ENCODE measurements around the gene MON1A. TPM values are rescaled to one million over a fixed set of nuclear protein-coding genes. Genes with fewer than 3 reads are reported as not detected.

Gene MON1A
- total RNA-seq, 1 donor from 2014 or later, result 11.0 TPM

DNA sequence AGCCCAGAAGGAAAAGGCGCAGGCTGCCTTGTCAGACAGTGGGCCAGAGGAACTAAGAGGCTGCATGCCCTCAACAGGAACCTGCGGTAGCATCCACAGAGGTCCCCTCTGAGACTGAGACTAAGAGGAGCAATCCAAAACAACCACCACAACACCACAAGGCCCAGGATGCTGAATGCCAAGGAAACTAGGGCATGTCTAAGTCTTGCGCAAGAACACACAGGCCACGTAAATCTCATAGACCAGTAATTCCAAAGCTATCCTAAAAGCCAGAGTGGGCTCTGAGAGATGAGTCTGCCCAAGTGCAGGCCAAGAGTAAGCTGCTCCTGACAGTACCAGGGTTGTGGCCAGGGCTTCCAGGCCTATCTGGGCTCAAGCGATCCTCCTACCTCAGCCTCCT is 12.9 kb downstream of the MON1A start:
- H3K27me3 Mint-ChIP-seq (ENCODE audit: low read depth), result no peaks in the 10 kb centered on the region
- no peak overlapping the region for H3K4me3 Mint-ChIP-seq (ENCODE audit: unreplicated experiment)
- H3K27ac Mint-ChIP-seq (ENCODE audit: unreplicated experiment), result no peak overlapping the region
- TF ChIP-seq, protein P1, sequence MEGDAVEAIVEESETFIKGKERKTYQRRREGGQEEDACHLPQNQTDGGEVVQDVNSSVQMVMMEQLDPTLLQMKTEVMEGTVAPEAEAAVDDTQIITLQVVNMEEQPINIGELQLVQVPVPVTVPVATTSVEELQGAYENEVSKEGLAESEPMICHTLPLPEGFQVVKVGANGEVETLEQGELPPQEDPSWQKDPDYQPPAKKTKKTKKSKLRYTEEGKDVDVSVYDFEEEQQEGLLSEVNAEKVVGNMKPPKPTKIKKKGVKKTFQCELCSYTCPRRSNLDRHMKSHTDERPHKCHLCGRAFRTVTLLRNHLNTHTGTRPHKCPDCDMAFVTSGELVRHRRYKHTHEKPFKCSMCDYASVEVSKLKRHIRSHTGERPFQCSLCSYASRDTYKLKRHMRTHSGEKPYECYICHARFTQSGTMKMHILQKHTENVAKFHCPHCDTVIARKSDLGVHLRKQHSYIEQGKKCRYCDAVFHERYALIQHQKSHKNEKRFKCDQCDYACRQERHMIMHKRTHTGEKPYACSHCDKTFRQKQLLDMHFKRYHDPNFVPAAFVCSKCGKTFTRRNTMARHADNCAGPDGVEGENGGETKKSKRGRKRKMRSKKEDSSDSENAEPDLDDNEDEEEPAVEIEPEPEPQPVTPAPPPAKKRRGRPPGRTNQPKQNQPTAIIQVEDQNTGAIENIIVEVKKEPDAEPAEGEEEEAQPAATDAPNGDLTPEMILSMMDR (IDR thresholded peaks at IDR 0.05), result no peak
- no peak for DNase-seq (ENCODE audit: low spot score)
- H3K9me3 Mint-ChIP-seq (ENCODE audit: low read depth), result no peaks in the 10 kb centered on the region
- H3K4me1 Mint-ChIP-seq (ENCODE audit: low read depth), result no peaks in the 10 kb centered on the region
- H3K36me3 Mint-ChIP-seq (ENCODE audit: low read depth), result peaks cover 11% of the 10 kb centered on the region

GRCh38 chr3:49914906-49915305 is 14.7 kb downstream of the MON1A start:
- H3K4me1 Mint-ChIP-seq (ENCODE audit: low read depth), result no peaks in the 10 kb centered on the region
- H3K27me3 Mint-ChIP-seq (ENCODE audit: low read depth), result no peaks in the 10 kb centered on the region
- TF ChIP-seq, protein P1 (IDR thresholded peaks at IDR 0.05), result no peak
- no peaks in the 10 kb centered on the region for H3K9me3 Mint-ChIP-seq (ENCODE audit: low read depth)
- H3K36me3 Mint-ChIP-seq (ENCODE audit: low read depth), result peaks cover 15% of the 10 kb centered on the region
- no peak overlapping the region for H3K27ac Mint-ChIP-seq (ENCODE audit: unreplicated experiment)
- DNase-seq (ENCODE audit: low spot score), result no peak
- no peak overlapping the region for H3K4me3 Mint-ChIP-seq (ENCODE audit: unreplicated experiment)

DNA sequence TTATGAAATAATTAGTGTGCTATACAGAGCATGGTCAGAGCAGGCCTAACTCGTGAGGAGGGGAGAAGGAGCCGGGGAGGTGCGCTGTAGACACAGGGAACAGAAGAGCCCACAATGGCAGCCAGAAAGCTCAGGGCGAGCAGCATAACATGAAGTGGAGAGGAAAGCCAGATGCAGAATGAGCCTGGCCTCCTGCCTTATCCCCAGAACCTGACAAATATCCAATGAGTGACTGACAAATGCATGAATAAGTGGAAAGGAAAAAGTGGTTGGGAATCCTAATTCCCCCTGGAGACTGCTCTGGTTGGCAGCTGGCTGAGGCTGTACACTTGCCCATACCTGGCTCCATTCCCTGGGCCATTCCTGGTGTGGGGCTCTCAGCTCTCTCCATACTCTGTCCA is 16.7 kb downstream of the MON1A start:
- TF ChIP-seq, protein P1 (IDR thresholded peaks at IDR 0.05), result no peak
- DNase-seq (ENCODE audit: low spot score), result no peak
- no peak overlapping the region for H3K27ac Mint-ChIP-seq (ENCODE audit: unreplicated experiment)

GRCh38 chr3:49911611-49912010 is 18.0 kb downstream of the MON1A start:
- TF ChIP-seq, protein P1 (IDR thresholded peaks at IDR 0.05), result no peak
- H3K4me1 Mint-ChIP-seq (ENCODE audit: low read depth), result no peaks in the 10 kb centered on the region

More for the DNA sequence above, 16.7 kb downstream of the MON1A start:
- peaks cover 15% of the 10 kb centered on the region for H3K36me3 Mint-ChIP-seq (ENCODE audit: low read depth)
- no peak overlapping the region for H3K4me3 Mint-ChIP-seq (ENCODE audit: unreplicated experiment)
- no peaks in the 10 kb centered on the region for H3K27me3 Mint-ChIP-seq (ENCODE audit: low read depth)
- H3K4me1 Mint-ChIP-seq (ENCODE audit: low read depth), result no peaks in the 10 kb centered on the region
- H3K9me3 Mint-ChIP-seq (ENCODE audit: low read depth), result no peaks in the 10 kb centered on the region

GRCh38 chr3:49911124-49911420 is 18.5 kb downstream of the MON1A start:
- H3K36me3 Mint-ChIP-seq (ENCODE audit: low read depth), result peaks cover 14% of the 10 kb centered on the region
- DNase-seq (ENCODE audit: low spot score), result no peak
- peaks cover 4% of the 10 kb centered on the region for H3K4me1 Mint-ChIP-seq (ENCODE audit: low read depth)

More at GRCh38 chr3:49911611-49912010, 18.0 kb downstream of the MON1A start:
- H3K27ac Mint-ChIP-seq (ENCODE audit: unreplicated experiment), result no peak overlapping the region
- H3K27me3 Mint-ChIP-seq (ENCODE audit: low read depth), result no peaks in the 10 kb centered on the region
- H3K4me3 Mint-ChIP-seq (ENCODE audit: unreplicated experiment), result no peak overlapping the region
- no peaks in the 10 kb centered on the region for H3K9me3 Mint-ChIP-seq (ENCODE audit: low read depth)
- H3K36me3 Mint-ChIP-seq (ENCODE audit: low read depth), result peaks cover 14% of the 10 kb centered on the region
- DNase-seq (ENCODE audit: low spot score), result no peak

More at GRCh38 chr3:49911124-49911420, 18.5 kb downstream of the MON1A start:
- H3K27me3 Mint-ChIP-seq (ENCODE audit: low read depth), result no peaks in the 10 kb centered on the region
- H3K4me3 Mint-ChIP-seq (ENCODE audit: unreplicated experiment), result no peak overlapping the region
- H3K27ac Mint-ChIP-seq (ENCODE audit: unreplicated experiment), result no peak overlapping the region
- TF ChIP-seq, protein P1 (IDR thresholded peaks at IDR 0.05), result no peak
- no peaks in the 10 kb centered on the region for H3K9me3 Mint-ChIP-seq (ENCODE audit: low read depth)

Measured in chondrocyte (in vitro differentiated cells).